NT2/D1 (cell line): ENCODE results near the gene NPAS3.

Experiments used
- DNase-seq: peaks from one replicate; pipeline ENCODE4 v3.0.0-alpha.2; 2011; ENCODE audit warnings: low read depth, low spot score
- H3K27me3 ChIP-seq: 2 replicates; pipeline ENCODE4 v1.6.0; 2011; ENCODE audit warnings: mild to moderate bottlenecking; ENCODE audit not compliant: insufficient read length, insufficient read depth
- H3K36me3 ChIP-seq: 2 replicates; pipeline ENCODE4 v1.6.1; 2011; ENCODE audit warnings: mild to moderate bottlenecking, low read length, mixed read lengths; ENCODE audit not compliant: insufficient read depth, insufficient read length
- H3K4me1 ChIP-seq: 2 replicates; pipeline ENCODE4 v1.5.1; 2011; ENCODE audit not compliant: insufficient read depth, insufficient read length
- H3K4me3 ChIP-seq: 2 replicates; pipeline ENCODE4 v1.5.1; 2011; ENCODE audit warnings: low read depth; ENCODE audit not compliant: insufficient read length
- H3K9ac ChIP-seq: 2 replicates; pipeline ENCODE4 v1.6.0; 2011; ENCODE audit warnings: low read depth; ENCODE audit not compliant: insufficient read length
- H3K9me3 ChIP-seq: 2 replicates; pipeline ENCODE4 v1.5.1; 2011; ENCODE audit warnings: mild to moderate bottlenecking, low read length; ENCODE audit not compliant: insufficient read depth
- SUZ12 ChIP-seq: IDR thresholded peaks from 2 replicates; pipeline ENCODE4 v1.6.1; 2011; ENCODE audit not compliant: insufficient read length, insufficient read depth; ENCODE audit errors: extremely low read depth
- YY1 ChIP-seq: IDR thresholded peaks from 2 replicates; pipeline ENCODE4 v1.6.1; 2011; ENCODE audit not compliant: insufficient read length, insufficient read depth
- ZNF274 ChIP-seq: IDR thresholded peaks from 2 replicates; pipeline ENCODE4 v1.6.1; 2011; ENCODE audit warnings: mild to moderate bottlenecking, low read depth, low read length

Gene NPAS3

DNA sequence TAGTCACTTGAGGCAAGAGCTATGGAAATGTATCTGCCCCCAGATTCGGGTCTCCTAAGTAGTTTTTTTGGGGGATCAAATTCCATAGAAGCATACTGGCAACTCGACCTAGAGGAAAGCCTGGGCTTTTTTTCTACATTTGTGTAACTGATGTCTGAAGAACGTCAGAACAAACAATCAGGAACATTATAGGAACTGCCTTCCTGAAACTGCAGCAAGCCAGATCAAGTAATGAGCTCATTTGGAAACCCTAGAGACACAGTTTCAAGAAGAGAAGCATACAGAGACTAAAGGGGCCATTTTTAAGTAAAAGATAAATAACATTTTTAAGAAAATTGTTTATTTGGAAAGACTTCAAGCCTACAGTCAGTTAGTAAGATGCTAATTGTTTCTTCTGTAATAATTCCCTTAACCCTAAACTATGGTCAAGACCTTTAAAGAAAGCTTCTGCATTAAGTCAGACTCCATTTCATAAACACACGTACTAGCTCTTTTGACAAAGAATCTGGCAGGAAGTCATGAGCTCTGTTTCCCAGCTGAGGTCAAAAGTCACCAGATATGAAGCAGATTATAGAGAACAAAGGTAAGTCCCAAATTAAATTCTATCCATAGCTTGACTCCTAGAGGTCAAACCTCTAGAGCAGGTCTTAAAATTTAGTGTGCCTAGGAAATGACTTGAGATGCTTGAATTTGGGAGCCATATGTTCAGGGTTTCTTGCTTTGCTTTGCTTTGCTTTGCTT is 899.4 kb downstream of the NPAS3 start:
- H3K9me3 ChIP-seq, result no peaks in the 10 kb centered on the region
- no peak overlapping the region for H3K9ac ChIP-seq
- H3K4me3 ChIP-seq, result no peak overlapping the region
- TF ChIP-seq ZNF274 (no peak), YY1 (no peak), SUZ12 (no peak)
- H3K4me1 ChIP-seq, result no peaks in the 10 kb centered on the region
- H3K27me3 ChIP-seq, result no peaks in the 10 kb centered on the region
- DNase-seq, result no peak
- no peaks in the 10 kb centered on the region for H3K36me3 ChIP-seq

DNA sequence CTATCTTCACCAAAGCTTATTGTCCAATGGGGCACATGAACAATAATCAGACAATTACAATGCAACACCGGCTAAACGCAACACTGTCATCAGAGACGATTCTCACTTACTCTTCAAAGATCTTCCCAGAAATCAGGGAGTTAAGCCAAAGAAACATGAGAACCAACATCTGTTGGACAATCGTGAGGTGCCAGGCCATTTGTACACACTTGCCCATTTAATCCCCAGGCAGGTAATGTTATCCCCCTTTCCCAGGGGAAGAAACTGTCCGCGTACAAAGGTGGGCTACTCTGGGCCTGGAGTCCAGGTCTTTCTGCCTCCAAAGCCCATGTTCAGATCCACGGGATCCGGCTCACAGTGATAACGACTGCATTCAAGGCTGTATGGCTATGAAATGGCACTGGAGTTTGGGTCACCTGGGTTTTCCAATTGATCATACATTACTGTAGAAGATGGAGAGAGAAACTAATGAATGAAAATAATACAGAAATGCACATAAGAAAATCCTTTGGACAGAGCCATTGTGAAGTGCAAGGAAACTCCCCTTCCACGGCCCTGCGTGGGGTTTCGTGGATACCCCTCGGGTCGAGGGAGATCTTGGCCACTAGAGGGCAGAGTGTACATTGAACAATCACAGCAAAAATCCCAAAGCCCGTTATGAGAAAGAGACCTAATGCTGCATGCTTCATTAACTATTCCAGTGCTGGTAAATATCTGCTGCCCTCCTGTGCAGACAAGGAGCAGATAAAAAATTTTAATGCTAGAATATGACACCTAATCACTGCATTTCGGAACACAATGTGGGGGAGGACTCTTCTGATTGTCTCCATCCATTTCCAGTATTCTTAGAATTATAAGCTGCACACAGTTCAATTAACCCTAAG is 900.8 kb downstream of the NPAS3 start:
- TF ChIP-seq YY1 (no peak), ZNF274 (no peak), SUZ12 (no peak)
- Histone ChIP-seq H3K27me3 (no peaks in the 10 kb centered on the region), H3K4me1 (peaks cover 2% of the 10 kb centered on the region), H3K9ac (no peak overlapping the region), H3K9me3 (no peaks in the 10 kb centered on the region), H3K4me3 (no peak overlapping the region), H3K36me3 (no peaks in the 10 kb centered on the region)
- no peak for DNase-seq

DNA sequence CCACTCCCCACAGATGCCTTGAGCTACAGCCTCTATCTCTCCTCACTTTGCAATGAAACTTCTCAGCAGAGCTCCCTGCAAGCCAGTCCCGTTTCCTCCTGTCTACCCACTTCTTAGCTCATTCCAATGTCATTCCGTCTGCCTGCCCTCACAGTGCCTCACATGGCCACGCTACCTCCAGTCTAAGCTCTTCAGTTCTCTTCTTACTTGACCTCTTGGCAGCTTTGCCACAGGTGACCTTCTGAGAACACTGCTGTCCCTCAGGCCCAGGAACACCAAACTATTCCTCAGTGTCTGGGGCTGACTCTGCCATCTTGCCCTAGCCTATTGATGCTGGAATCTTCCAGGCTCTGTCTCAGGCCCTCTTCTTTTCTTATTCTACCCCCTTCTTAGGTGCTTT is 902.1 kb downstream of the NPAS3 start:
- TF ChIP-seq YY1, result no peak
- no peak for TF ChIP-seq SUZ12
- no peak for TF ChIP-seq ZNF274
- no peak for DNase-seq
- H3K36me3 ChIP-seq, result no peaks in the 10 kb centered on the region
- no peak overlapping the region for H3K9ac ChIP-seq
- H3K4me3 ChIP-seq, result no peak overlapping the region
- H3K27me3 ChIP-seq, result no peaks in the 10 kb centered on the region
- no peaks in the 10 kb centered on the region for H3K9me3 ChIP-seq
- H3K4me1 ChIP-seq, result peaks cover 2% of the 10 kb centered on the region

DNA sequence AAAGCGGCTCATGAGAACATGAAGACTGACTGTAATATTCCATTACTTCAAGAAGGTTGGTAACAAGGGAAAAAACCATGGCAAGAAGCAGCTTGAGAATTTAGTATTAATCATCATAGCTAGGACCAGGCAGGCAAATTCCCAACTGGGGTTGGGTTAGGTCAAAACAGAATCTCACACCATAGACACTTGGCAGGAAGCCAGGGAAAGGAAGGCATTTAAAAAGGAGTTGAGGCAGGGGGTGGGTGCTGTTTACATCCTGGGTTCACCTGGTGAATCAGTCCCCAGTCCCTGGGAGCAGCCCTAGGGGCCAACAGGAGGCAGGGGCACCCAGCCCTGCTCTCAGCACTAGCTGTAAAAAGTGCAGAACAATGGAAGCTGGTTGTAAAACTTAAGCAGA is 903.6 kb downstream of the NPAS3 start:
- Histone ChIP-seq H3K9ac (no peak overlapping the region), H3K36me3 (no peaks in the 10 kb centered on the region), H3K4me3 (no peak overlapping the region), H3K27me3 (no peaks in the 10 kb centered on the region), H3K4me1 (peaks cover 2% of the 10 kb centered on the region), H3K9me3 (no peaks in the 10 kb centered on the region)
- no peak for TF ChIP-seq ZNF274
- no peak for TF ChIP-seq YY1
- no peak for TF ChIP-seq SUZ12
- DNase-seq, result no peak

DNA sequence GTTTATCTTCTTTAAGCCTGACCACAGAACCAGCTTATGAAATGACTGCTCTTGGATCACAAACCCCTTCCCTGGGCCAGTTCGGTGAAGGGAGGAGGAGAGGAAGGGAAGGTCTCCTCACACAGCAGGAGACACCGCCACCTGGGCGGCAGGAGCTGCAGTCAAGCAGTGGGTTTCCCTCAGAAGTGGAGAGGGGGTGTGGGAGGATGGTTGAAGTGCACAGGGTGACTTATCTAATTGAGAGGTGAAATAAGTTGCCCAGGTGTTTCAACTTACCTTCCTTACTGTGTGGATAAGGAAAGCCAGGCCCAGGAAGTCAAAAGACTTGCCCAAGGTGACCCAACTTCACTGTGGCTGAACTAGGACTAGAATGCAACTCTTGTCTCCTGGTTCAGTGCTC is 905.4 kb downstream of the NPAS3 start:
- TF ChIP-seq SUZ12, result no peak
- TF ChIP-seq YY1, result no peak
- TF ChIP-seq ZNF274, result no peak
- Histone ChIP-seq H3K4me3 (no peak overlapping the region), H3K9ac (no peak overlapping the region), H3K9me3 (no peaks in the 10 kb centered on the region), H3K4me1 (peaks cover 5% of the 10 kb centered on the region), H3K27me3 (no peaks in the 10 kb centered on the region), H3K36me3 (no peaks in the 10 kb centered on the region)
- DNase-seq, result no peak

DNA sequence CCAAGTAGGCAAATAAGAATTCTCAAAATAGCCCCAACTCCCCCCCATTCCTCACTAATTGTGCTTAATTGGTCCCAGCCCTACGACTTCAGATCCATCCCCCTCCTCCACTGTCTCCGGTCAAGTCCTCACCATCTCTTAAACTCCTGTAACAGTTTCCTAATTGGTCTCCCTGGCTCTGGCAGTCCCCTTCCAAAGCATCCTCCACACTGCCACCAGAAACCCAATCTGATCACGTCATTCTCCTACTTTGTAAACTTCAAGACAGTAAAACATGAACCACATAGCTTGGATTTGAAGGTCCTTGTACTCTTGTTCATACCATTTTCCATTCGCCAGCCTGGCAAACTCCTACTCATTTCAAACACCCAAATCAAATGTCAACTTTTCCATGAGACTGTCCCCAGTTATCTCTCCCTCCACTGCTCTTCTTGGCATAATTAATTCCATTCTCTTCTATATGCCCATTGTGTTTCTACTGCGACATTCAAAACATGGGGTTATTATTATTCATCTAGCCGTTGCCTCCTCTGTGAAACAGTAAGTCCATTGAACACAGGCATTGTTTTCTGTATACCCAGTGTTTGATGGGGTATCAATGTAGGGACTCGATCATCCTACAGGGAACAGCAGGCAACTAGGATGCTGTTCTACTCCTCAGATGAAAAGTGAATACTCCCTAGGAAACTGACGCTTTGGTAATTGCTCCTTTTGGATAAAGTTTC is 907.6 kb downstream of the NPAS3 start:
- no peak overlapping the region for H3K9ac ChIP-seq
- H3K36me3 ChIP-seq, result no peaks in the 10 kb centered on the region
- no peaks in the 10 kb centered on the region for H3K27me3 ChIP-seq
- no peaks in the 10 kb centered on the region for H3K9me3 ChIP-seq
- DNase-seq, result no peak
- H3K4me1 ChIP-seq, result peaks cover 8% of the 10 kb centered on the region
- TF ChIP-seq SUZ12 (no peak), YY1 (no peak), ZNF274 (no peak)
- no peak overlapping the region for H3K4me3 ChIP-seq

DNA sequence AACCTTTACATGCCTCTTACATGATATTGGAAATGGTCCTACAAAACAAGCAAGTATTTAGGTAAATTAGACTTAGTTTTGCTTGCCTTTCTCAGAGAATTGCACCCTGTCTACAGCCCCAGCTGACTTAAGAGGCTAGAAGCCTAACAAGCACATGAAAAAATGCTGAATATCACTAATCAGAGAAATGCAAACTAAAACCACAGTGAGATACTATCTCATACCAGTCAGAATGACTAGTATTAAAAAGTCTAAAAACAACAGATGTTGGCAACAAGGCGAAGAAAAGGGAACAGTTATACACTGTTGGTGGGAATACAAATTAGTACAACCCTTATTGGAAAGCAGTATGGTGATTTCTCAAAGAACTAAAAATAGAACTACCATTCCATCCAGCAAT is 908.4 kb downstream of the NPAS3 start:
- DNase-seq, result no peak
- H3K9me3 ChIP-seq, result no peaks in the 10 kb centered on the region
- no peak for TF ChIP-seq YY1
- H3K27me3 ChIP-seq, result no peaks in the 10 kb centered on the region
- H3K4me3 ChIP-seq, result no peak overlapping the region
- H3K9ac ChIP-seq, result no peak overlapping the region
- peaks cover 9% of the 10 kb centered on the region for H3K4me1 ChIP-seq
- H3K36me3 ChIP-seq, result no peaks in the 10 kb centered on the region
